Subcutaneous adipose tissue (tissue), 4 donors: Measurements from ENCODE around the gene PLD2. TPM values are rescaled to one million over a fixed set of nuclear protein-coding genes. Genes with fewer than 3 reads are reported as not detected.

Source experiments
- total RNA-seq, 4 donors: library from RNA; depleted of rRNA; stranded (reverse); fragments of >200 nt; gene quantifications; one replicate each; pipeline ENCODE4 v1.1.0, GENCODE V29; 2016
- TF ChIP-seq, protein P1 (sequence below): fragments of 450-650 bp; IDR thresholded peaks from one replicate; pipeline ENCODE4 v1.5.1; 2016; ENCODE audit warnings: low read depth, mild to moderate bottlenecking, control low read depth, antibody characterized with exemption, moderate library complexity

The PLD2 gene
- total RNA-seq, 4 donors from 2014 or later: 12.6 to 25.0 (median 18.1) TPM

DNA sequence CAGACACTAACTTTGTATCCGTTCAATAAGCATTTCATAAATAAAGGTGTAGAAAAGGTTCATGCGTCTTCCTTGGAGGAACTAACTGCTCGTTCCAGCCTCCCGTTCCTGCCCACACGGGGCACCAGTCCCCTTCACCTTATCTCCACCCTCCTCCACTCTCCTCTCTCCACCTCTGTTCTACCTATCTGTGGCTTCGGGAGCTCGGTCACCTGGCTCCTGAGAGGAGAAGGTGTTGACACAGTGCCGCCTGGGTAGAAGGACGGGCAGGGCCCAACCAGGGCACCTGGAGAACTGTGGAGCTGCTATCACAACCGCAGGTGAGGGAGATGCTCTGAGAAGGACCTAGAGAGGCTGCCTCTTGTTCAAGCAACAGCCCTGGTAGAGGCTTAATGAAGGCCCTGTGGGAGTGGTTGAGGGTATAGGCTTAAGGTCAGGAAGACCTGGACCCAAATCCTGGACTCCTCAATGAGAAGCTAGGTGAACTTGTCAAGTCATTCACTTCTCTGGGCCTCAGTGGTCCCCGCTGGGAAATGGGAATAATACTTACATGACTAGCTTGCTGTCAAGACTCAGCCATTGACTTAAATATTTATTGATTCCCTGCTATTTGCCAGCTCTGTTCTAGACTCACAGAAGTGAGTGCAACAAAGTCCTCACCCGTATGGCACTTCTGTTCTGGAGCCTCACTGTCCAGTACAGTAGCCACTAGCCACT, 16.6 kb downstream of the PLD2 start:
- TF ChIP-seq, protein P1, sequence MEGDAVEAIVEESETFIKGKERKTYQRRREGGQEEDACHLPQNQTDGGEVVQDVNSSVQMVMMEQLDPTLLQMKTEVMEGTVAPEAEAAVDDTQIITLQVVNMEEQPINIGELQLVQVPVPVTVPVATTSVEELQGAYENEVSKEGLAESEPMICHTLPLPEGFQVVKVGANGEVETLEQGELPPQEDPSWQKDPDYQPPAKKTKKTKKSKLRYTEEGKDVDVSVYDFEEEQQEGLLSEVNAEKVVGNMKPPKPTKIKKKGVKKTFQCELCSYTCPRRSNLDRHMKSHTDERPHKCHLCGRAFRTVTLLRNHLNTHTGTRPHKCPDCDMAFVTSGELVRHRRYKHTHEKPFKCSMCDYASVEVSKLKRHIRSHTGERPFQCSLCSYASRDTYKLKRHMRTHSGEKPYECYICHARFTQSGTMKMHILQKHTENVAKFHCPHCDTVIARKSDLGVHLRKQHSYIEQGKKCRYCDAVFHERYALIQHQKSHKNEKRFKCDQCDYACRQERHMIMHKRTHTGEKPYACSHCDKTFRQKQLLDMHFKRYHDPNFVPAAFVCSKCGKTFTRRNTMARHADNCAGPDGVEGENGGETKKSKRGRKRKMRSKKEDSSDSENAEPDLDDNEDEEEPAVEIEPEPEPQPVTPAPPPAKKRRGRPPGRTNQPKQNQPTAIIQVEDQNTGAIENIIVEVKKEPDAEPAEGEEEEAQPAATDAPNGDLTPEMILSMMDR: no peak

GRCh38 chr17:4827399-4827798, 20.4 kb downstream of the PLD2 start:
- TF ChIP-seq, protein P1: no peak

GRCh38 chr17:4833178-4833940, 26.4 kb downstream of the PLD2 start, which contains the start of gene MINK1:
MINK1 (plus strand) TSS chr17:4833340; CDS start chr17:4833584, 244 bp downstream.
- TF ChIP-seq, protein P1: no peak

DNA sequence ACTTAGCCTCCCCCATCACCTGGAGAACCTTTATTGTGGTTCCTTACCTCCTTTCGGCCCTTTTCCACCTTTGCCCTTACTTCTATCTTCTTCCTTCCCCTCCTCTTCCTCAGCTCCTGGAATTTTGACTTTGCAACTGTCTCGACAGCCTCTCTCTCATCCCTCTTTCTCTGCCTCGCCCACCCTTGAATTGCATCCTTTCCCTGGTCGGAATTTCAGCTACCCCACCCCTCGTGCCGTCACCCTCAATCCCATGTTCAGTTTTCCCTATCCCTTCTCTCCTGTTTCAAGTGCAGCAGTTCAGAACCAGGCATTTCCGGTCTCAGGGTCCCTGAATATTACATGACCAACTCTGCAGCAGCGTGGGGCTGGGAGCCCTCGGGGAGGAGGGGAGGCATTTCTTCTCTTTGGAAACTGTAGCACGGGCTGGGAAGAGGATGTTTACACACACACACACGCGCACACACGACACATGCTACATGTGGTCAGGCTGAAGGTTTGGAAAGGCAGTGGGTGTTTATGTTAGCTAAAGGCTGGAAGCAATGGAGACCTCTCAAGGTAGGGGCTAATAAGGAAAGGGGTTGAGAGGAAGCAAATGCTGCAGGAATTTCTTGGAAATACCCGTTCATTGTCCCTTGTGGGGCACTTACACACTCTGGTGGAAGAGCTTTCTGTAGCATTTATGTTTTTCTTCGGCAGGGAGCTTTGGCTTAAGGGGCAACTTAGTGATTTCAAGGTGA, 27.2 kb downstream of the PLD2 start:
- TF ChIP-seq, protein P1: no peak

- TF ChIP-seq, protein P1: no peak
Measured at GRCh38 chr17:4834681-4835020, 27.7 kb downstream of the PLD2 start.

GRCh38 chr17:4836221-4836620, 29.3 kb downstream of the PLD2 start:
- TF ChIP-seq, protein P1: no peak
